GM19240 (cell line): Measurements from ENCODE around the gene RTN4IP1.
"Not testable (repeated sequence)": the region's sequence is repeated elsewhere in the genome, so short reads cannot be mapped to it uniquely, and the experiment has no call there.

Experiments used
- DNase-seq: peaks from one replicate; pipeline ENCODE4 v3.0.0; 2011; ENCODE audit warnings: low spot score; ENCODE audit not compliant: insufficient read length

Gene RTN4IP1

DNA sequence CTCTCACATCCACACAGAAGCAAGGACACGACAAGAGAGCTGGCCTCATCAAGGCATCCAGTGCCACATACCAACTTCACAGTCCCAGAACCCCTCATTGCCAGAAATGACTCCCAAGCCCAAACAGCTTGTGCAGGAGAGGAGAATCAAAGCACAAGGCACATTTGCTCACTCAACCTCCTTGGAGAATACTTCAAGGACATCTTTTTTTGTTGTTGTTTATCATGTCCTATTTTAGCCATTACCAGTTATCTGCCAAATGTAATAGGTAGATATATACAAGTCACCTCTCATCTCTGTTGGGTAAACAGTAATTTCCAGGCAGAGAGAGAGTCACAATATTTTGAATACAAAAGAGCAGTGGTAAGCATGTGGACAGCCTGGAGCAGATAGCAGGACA lies 47.8 kb downstream of the RTN4IP1 start:
- DNase-seq = no peak

DNA sequence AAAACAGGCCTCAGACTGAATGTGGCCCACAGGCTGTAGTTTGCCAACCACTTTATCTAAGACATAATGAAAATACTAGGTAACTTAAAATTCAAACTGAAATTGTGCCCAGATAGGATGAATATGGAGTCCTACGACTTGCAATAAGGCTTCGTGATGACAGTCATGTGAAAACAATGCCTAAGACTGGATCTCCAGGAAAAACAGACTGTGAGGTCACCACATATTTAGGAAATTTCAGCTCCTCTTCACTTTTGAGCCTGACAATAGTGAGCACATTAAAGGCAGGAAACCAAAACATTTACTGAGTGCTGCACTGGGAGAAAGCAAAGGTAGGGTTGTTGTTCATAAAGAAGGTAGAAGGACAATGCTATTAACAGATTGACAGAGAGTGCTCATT lies 50.0 kb downstream of the RTN4IP1 start:
- no peak for DNase-seq

DNA sequence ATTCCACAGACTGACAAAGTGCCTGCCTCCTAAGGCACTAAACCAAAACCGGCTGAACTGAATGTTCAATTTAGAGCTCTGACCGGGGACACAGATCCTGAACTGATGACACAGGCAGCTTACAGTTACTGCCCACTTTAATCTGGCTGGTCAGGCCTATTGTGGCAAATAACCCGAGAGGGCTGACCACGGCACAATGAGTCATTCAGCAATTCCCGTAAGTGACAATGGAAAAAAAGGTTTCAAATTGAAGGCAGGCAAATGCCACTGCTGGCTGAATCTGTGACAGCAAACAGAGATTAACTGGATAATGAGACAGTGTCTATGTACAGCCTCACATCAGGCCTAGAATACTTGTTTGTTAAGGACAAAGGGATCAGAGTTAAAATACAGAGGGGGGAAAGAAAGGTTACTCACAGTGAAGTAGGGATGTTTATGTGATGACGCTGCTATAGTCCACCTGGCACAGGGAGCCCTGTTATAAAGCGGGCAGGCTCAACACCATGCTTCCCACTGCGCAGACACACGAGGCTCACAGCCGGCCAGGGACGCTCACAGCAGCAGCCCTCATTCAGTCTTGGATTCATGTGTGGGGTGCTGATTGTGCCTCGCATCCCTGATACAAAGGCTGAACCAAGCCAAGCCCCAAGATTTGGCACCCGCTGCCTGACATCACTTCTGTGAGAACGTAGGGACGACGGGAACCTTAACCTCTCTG lies 54.4 kb downstream of the RTN4IP1 start:
- no peak for DNase-seq

DNA sequence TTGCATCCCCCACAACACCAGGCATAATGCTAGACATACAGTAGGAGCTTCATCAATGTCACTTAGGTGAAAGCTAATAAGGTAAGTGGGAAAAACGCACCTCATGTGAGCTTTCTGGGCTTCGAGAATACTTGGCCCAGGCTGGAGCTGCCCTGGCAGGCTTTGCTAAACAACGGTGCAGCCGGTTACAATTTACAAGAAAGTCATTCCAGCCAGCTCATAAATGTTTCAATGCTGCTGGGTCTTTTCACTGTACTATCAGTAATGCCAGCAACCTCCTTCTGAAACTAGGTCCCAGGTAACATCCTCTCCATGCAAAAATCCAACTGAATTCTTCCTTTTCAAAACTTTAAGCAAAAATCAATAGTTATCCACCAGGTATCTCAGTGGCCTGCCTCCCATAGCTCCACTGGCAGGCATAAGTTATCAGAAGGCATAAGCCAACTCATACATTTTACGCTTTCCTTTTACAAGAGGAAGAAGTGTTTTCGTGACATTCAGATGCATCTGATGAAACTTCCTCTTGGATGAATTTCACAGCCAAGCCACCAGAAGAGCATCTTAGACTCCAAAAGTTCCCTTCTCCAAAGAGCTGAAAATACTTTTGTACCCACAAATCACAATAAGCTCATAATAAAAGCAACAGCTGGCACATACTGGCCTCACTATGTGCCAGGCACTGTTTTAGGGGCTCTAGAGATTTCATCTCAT lies 56.3 kb downstream of the RTN4IP1 start:
- DNase-seq = no peak

DNA sequence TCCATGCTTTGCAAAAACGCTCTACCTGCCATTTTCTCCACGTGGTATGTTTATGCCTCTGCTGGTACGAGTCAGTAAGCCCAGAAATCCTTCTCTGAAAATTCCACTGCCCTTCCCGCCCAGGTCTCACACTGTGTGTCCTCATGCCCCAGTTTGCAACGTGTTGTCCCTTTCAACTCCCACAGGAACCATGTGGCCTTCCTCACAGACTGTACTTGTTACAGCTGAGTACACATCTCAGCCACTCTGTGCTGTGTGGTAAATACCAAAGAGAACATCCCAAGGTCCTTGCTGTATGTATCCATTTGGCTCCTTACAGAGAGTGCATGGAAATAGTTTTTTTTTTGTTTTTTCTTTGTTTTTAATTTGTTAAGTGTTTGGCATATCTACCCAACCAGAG lies 56.9 kb downstream of the RTN4IP1 start:
- DNase-seq = no peak

DNA sequence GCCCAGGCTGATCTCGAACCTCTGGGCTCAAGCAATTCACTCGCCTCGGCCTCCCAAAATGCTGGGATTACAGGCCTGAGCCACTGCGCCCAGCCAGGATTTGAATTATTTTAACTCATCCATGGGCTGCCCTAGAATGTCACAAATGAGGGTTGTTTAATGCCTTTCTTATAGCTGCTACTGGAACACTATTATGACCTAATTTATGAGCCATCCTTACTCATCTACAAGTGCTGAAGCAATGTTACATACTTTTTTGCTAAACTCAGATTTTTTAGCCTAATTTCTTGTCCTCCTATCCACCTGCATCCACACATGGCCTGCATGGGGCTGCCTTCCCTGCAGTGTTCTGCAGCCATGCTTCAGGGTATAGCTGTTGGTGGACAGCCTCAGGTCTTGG lies 59.9 kb downstream of the RTN4IP1 start:
- DNase-seq = no peak

DNA sequence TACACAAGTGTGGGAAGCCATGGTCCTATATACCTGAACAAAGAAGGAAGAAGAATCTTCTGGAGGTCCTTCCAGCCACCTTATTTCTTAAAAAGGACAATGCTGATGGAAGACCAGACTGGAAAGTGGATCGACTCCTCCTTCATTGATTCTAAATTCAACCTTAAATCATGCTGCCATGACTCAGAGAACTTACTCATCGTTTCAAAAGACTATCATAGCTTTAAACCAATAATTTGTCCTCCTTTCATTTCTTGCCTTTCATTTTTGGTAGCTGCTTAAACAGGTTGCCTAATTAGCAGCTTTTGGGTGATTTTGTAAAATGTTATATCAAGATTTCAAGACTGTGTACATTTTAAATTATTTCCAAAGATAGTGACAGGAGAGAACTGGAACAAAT lies 60.8 kb downstream of the RTN4IP1 start:
- DNase-seq = no peak

DNA sequence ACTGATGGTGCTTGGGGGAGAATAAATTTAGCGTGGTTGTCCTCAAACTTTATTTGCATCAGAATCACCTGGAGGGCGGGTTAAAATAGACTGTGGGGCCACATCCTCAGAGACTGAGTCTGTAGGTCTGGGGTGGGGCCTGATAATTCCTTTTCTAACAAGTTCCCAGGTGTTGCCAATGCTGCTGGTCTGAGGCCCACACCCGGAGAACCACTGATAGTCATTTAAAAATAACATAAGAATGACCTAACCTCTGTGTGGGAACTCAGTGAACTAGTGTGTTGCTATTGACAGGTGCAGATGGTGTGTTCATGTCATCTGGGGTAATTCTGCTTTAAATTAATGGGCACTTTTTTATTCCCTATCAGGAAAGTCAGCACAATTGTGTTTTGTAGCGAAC lies 64.8 kb downstream of the RTN4IP1 start:
- DNase-seq = no peak

DNA sequence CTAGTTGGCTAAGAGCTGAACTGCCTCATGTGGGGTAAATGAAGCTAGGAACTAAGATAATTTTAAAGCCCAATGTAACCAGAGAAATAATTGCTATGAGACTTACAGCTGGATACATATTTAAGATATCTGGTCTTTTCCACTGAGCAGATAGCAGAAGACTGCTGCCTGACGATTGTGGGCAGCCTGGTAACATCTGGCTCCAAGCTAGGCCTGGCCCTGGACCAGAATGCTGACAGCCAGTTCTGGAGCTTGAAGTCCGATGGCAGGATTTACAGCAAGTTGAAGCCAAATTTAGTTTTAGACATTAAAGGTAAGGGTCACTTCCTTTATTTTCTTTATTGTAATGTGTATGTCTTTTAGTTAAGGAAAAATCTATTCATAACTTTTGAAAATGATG lies 65.7 kb downstream of the RTN4IP1 start:
- no peak for DNase-seq

DNA sequence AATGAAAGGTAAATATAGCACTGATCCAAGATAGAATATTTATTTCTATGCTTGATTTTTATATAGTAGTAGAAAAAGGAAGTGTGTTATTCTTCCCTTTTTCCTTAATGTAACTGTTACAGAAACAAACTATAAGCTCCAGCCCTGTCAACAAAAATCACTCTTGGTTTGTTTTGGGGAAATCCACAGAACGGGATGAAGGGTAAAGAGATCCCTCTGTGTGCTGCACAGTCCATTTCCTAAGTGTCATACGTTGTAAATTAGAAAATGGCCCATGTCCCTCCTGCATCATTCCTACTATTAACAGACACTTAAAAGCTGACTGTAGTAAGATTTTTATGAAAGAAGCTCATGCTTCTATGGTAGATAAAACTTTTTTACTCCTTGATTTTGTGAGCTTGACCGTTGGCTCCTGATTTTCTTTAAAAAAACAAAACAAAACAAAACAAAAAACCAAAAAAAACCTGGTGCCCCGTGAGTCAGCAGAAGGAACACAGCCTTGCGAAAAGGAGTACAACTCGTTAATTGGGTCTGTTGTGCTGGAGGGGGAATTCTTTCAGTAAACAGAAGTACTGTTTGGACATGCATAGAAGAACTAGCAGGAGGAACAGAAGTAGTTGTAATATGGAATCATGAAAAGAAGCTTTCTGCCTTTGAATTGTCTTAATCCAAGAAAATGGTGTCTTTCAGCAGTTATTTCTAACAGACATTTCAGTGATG lies 67.5 kb downstream of the RTN4IP1 start:
- no peak for DNase-seq

DNA sequence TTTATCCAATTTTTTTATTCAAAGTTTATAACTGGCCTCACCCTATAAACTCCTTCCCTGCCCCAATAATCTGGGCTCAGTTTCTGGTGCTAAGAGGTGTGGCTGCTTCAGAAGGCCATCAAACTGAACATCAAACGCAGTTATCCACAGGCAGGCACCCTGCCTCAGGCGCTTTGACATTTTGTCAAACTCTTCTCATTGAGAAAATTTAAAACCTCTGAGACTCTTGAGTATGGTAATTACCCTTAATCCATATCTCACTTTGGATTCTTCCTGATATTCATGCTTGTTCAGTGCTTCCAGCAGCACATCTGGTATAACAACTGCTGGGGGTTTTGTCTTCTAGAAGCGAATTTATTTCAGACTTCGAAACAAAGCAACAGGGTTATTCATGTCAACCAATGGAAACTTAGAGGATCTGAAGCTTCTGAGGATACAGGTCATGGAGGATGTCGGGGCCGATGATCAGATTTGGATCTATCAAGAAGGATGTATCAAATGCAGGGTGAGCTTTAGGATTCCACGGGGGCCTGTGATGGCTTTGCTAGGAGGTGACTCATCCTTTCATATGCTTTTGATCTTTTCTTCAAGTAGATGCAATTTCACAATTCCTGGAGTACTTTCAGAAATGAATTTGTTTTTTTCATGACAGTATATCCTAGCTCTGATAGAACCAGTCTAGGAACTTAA lies 68.2 kb downstream of the RTN4IP1 start:
- no peak for DNase-seq

DNA sequence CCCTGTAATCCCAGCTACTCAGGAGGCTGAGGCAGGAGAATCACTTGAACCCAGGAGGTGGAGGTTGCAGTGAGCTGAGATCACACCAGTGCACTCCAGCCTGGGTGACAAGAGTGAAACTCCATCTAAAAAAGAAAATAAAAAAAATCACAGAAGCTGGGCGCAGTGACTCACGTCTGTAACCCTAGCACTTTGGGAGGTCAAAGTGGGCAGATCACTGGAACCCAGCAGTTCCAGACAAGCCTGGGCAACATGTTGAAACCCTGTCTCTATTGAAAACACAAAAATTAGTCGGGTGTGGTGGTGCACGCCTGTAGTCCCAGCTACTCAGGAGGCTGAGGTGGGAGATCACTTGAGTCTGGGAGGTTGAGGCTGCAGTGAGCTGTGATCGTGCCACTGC lies 69.6 kb downstream of the RTN4IP1 start:
- not testable (repeated sequence) for DNase-seq

DNA sequence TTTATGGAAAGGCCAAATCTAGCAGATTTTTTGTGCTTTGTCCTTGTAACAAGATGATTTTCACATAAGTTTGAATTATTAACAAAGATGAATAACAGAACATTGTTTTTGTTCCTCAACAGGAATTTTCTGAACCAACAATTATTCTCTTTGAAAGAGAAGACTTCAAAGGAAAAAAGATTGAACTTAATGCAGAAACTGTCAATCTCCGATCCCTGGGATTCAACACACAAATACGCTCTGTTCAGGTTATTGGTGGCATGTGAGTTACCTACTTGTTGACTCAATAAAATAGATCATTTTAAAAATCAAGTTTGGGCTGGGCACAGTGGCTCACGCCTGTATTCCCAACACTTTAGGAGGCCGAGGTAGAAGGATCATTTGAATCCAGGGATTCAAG lies 70.9 kb downstream of the RTN4IP1 start:
- DNase-seq = no peak

DNA sequence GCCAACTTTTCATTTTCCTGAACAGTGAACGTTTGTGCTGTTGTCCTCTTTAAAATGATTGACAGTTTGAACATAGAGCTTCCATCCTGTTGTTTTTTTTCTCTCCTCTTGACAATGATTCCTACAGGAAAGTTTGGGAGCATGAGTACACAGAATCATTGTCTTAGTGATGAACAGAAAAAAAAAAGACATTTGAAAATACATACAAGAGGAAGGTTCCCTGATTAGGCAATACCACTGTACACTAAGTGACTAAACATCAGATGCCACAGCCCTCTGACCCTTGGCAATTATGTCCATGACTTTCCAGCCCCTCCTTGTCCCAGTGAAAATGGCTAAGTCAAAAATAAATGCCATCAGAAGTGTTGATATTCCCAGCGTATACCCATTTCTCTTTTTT lies 71.5 kb downstream of the RTN4IP1 start:
- DNase-seq = no peak

DNA sequence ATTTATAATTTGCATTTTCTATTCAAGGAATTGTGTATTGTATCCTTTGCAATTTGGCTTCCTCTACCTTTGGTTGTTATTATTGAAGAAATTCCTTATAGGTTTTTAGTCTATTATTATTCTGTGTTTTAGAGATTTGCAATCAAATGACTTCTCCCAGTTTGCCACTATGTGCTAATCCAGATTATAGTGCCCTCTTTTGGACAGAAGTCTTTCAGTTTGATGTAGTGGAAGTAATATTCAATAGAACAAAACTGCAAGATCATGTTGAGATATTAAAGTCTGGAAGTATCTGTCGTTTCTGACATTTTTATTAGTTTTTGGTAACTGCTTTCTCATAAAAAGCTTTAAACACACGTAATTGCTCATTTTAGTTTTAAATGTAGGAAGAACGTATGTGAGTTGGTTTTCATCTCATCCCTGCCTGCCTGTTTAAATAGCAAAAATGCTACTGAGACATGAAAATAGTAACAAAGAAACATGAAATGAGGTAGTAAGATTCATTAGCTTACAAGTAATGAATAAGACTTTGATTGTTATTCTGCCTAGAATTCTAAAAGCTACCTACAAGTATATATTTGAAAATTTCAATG lies 72.8 kb downstream of the RTN4IP1 start:
- DNase-seq = no peak

DNA sequence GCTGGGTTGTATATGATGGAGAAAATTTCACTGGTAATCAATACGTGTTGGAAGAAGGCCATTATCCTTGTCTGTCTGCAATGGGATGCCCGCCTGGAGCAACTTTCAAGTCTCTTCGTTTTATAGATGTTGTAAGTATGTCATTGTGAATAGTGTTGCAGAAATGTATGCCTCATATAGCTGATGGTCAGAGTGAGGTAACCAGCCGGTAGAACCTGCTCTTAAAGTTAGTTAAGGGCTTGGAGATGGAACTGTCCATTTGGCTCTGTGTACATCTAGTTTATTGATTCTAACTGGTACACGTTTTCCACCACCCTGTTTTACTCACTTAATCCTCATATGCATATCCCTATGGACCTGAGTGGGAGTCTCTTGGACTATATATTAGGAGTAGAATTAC lies 73.5 kb downstream of the RTN4IP1 start:
- no peak for DNase-seq

DNA sequence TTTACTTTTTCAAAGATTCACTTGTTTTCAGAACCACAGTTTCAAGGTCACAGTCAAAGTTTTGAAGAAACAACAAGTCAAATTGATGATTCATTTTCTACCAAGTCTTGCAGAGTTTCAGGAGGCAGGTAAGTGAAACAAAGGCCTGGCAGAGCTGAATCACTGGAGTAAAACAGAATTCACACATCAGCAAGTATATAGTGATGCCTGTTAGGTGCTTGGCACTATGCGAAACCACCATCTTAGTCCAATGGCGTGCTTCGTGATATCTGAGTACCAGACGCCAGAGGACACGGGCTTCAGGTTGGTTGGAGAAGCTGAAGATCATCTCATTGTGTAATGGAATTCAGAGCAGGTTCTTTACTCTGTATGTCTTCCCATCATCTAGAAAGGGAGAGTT lies 75.9 kb downstream of the RTN4IP1 start:
- no peak for DNase-seq

DNA sequence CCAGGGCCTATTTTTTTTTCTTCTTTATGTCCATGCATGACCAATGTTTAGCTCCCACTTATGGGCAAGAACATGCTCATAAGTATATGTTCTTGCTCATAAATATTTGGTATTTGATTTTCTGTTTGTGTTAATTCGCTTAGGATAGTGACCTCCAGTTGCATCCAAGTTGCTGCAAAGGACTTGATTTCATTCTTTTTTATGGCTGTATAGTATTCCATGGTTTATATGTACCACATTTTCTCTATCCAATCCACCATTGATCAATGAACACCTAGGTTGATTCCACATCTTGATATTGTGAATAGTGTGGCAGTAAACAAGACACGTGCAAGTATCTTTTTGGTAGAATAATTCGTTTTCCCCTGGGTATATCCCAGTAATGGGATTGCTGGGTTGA lies 78.1 kb downstream of the RTN4IP1 start:
- no peak for DNase-seq

DNA sequence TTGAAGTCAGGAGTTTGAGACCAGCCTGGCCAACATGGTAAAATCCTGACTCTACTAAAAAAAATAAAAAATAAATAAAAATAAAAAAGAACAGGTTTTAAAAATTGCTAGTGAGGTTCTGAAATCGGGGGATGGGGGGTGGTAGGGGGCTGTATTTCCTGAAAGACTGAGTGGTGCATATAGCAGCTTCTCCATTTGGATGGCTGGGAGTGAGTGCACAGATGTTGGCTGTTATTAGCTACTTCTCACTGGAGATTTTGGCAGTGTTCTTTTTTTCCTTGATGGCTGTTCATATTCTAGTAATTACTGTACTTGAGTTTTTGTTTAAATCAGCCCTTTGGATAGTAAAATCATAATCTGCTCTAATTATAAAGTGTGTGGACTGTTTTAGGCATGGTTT lies 79.8 kb downstream of the RTN4IP1 start:
- no peak for DNase-seq

DNA sequence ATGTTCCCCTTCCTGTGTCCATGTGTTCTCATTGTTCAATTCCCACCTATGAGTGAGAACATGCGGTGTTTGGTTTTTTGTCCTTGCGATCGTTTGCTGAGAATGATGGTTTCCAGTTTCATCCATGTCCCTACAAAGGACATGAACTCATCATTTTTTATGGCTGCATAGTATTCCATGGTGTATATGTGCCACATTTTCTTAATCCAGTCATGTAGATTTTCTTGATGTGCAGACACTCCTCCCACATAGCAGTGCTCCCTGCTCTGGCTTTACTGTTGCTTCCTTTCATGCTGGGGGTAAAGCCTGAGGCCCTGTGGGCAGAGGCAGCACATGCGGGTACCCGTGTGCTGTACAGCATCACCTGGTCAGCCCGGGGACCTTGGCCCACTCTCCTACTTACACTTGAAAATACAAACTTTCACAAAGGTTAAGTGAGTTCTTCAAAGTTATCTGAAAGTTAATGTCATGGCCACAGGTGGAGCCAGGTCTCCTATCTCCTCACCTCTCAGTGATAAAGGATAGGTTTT lies 80.3 kb downstream of the RTN4IP1 start:
- not testable (repeated sequence) for DNase-seq
